Ovary (tissue), 9 donors: ENCODE data around the gene TNFRSF9. TPM values are rescaled to one million over a fixed set of nuclear protein-coding genes. Genes with fewer than 3 reads are reported as not detected.

Experiments
- DNase-seq, 5 donors: peaks; one replicate each; pipeline ENCODE4 v3.0.0-alpha.2; 2019 to 2020
- H3K27ac ChIP-seq, 2 donors: fragments of 200-600 bp; one replicate each; pipeline versions ENCODE4 v1.5.1 to v1.8.0; 2019 to 2022
- H3K27me3 ChIP-seq: fragments of 200-600 bp; one replicate; pipeline ENCODE4 v1.8.0; 2022
- H3K36me3 ChIP-seq: fragments of 200-600 bp; sonication (generic); one replicate; pipeline ENCODE4 v1.5.1; 2019
- H3K4me1 ChIP-seq: one replicate; pipeline ENCODE4 v1.8.1; 2013; ENCODE audit warnings: mild to moderate bottlenecking, moderate library complexity; ENCODE audit not compliant: insufficient read depth
- H3K4me3 ChIP-seq: fragments of 200-600 bp; sonication (generic); one replicate; pipeline ENCODE4 v1.5.1; 2017
- H3K9me3 ChIP-seq, 2 donors: fragments of 200-600 bp in 1 of 2; sonication (generic) in 1 of 2; one replicate each; pipeline versions ENCODE4 v1.5.1 to v1.8.1; 2013 to 2019; ENCODE audit warnings: mild to moderate bottlenecking in 1 of 2, moderate library complexity in 1 of 2
- EP300 ChIP-seq: sonication (generic); formaldehyde crosslinking; IDR thresholded peaks from one replicate; pipeline ENCODE4 v1.6.1; 2017; ENCODE audit warnings: antibody characterized with exemption
- POLR2A ChIP-seq: fragments of 450-650 bp; IDR thresholded peaks from one replicate; pipeline ENCODE4 v1.6.1; 2017; ENCODE audit warnings: antibody characterized with exemption, mild to moderate bottlenecking, moderate library complexity
- WGBS, 3 donors: extraction: QIAGEN DNeasy Blood & Tissue Kit in 1 of 3; methylation state at CpG; one replicate each; pipeline versions ENCODE4 v1.1.5 to v1.1.7; 2013 to 2017; 5-methylcytosine and 5-hydroxymethylcytosine counted together
- intact Hi-C, 4 donors: fragments of 100-400 bp; cut with DNase I; formaldehyde crosslinking; loops; one replicate each; pipeline versions ENCODE4 v1.11.0 to v1.15.1; 2022 to 2023
- polyA plus RNA-seq, 2 donors: library from polyadenylated mRNA; stranded (reverse); fragments of 200-250 nt in 1 of 2; fragments of 350-450 nt in 1 of 2; fragmentation: Illumina TruSeq in 1 of 2; extraction: RNeasy Lipid Tissue Mini Kit (QIAGEN cat#74804) in 1 of 2; gene quantifications; one replicate each; pipeline ENCODE4 v1.2.3, GENCODE V29; 2013 to 2014
- total RNA-seq, 7 donors: library from RNA; depleted of rRNA in 2 of 7; stranded (reverse); fragments of >200 nt in 2 of 7; fragmentation: NEBNext Ultra II Directional in 3 of 7; extraction: Animal tissue kit (Norgen Biotek cat#: 25700) in 3 of 7; gene quantifications; one replicate each; pipeline versions ENCODE4 v1.1.0 to v1.2.4, GENCODE V29; 2016 to 2023
- TF ChIP-seq, protein P1 (sequence below), 3 donors: fragments of 450-650 bp in 2 of 3; fragments of 200-600 bp in 1 of 3; IDR thresholded peaks; one replicate each; pipeline versions ENCODE4 v1.5.1 to v1.8.0; 2016 to 2022; ENCODE audit warnings: antibody characterized with exemption in 3 of 3, mild to moderate bottlenecking in 1 of 3
- donor health status: DM: no; HTN: no; CAD: no; lungs with moderate emphysema.
- donor health status: DM: no; HTN: no; CAD: no.
- donor health status: Bipolar disorder and iron deficiency.
- donor health status: DM: yes; HTN: yes; CAD: no.
- donor health status: DM: no; HTN: no; CAD: no.
- donor health status: DM: yes; HTN: yes; CAD: no.

Gene TNFRSF9
- total and polyA plus RNA-seq, 9 donors: 0.05 to 0.10 (median 0.08) TPM; not detected in 6

DNA sequence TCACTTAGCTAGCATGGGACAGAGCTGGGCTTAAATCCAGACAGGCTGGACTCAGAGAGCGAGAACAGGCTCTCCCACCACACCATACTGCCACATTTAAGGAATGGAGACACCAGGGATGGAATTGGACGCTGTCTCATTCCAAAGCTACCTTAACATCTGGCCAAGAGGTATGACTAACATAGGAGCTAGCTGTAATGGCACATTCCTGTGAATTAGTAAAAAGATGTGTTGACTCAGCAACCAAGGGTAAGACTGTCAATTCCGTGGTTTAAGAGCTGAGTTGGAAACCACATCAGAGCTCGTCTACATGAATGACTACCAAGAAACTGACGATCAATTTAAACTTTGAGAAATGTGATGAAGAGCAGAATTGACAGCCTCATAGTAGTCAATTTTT, 8.3 kb upstream of the TNFRSF9 start:
- DNase-seq: no peak
- H3K9me3 ChIP-seq: no peaks in the 10 kb centered on the region
- intact Hi-C loops: no loop called here
- 71 to 80% (median 77%) methylated on average over 5 of the region's 5 CpGs for WGBS, 3 donors
- H3K4me3 ChIP-seq: no peak overlapping the region
- no peaks in the 10 kb centered on the region for H3K27me3 ChIP-seq
- peaks cover 2% of the 10 kb centered on the region for H3K4me1 ChIP-seq
- no peaks in the 10 kb centered on the region for H3K36me3 ChIP-seq
- TF ChIP-seq EP300 (no peak), POLR2A (no peak)
- TF ChIP-seq, protein P1, sequence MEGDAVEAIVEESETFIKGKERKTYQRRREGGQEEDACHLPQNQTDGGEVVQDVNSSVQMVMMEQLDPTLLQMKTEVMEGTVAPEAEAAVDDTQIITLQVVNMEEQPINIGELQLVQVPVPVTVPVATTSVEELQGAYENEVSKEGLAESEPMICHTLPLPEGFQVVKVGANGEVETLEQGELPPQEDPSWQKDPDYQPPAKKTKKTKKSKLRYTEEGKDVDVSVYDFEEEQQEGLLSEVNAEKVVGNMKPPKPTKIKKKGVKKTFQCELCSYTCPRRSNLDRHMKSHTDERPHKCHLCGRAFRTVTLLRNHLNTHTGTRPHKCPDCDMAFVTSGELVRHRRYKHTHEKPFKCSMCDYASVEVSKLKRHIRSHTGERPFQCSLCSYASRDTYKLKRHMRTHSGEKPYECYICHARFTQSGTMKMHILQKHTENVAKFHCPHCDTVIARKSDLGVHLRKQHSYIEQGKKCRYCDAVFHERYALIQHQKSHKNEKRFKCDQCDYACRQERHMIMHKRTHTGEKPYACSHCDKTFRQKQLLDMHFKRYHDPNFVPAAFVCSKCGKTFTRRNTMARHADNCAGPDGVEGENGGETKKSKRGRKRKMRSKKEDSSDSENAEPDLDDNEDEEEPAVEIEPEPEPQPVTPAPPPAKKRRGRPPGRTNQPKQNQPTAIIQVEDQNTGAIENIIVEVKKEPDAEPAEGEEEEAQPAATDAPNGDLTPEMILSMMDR (IDR thresholded peaks at IDR 0.05): no peak
- no peak overlapping the region for H3K27ac ChIP-seq

DNA sequence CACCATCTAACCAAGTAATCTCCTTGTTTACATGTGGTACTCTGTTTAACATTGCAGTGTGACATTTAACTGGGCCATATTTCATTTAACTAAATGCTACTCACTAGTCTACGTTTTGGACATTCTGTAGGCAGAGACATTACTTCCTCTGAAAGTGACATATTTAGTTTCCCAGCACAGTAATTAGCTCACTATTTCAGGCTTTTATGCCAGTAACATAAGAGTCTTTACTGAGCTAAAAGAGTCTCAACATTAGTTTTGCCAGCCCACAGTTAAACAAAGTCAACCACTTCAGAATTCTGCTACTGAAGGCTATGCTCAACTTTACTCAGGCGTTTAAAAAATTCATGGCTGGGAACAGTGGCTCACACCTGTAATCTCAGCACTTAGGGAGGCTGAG, 2.6 kb upstream of the TNFRSF9 start:
- intact Hi-C loops: no loop called here
- peaks cover 3% of the 10 kb centered on the region for H3K4me1 ChIP-seq
- WGBS, 3 donors: 60 to 66% (median 62%) methylated on average over 2 of the region's 2 CpGs
- H3K27me3 ChIP-seq: no peaks in the 10 kb centered on the region
- H3K9me3 ChIP-seq: no peaks in the 10 kb centered on the region
- TF ChIP-seq POLR2A (no peak), EP300 (no peak)
- TF ChIP-seq, protein P1 (IDR thresholded peaks at IDR 0.05): no peak
- no peak overlapping the region for H3K27ac ChIP-seq
- H3K4me3 ChIP-seq: no peak overlapping the region
- DNase-seq: no peak
- no peaks in the 10 kb centered on the region for H3K36me3 ChIP-seq

DNA sequence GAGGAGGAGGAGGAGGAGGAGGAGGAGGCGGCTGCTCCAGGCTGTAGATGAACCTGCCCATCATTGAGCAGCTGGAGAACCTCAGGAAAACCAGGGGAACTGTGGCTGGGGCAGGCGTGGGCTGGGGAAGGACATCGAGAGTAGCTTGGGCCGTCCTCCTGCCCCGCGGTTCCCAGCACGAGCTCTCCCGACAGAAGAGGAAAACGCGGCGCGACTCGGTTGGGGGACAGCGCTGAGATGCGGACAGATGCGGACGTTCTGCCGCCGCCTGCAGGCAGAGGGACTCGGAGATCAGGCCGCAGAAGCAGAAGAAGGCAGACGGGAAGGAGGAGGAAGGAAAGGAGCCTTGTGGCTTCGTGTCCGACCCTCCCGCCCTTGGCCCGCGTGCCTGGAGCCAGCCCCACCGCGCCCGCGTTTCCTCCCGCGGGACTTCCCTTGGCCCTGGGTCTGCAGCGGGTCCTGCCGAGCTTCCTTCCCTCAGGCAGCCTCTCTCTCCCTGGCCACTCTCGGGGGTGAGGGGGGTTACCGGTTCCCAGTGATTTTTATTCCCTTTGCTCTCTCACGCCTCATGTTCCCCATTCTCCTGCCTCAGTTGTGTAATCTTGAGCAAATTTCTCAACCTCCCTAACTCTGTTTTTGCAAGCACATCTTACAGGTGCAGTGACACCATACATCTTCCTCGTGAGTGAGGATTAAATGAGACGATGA, 1.7 kb upstream of the TNFRSF9 start:
- Histone ChIP-seq H3K4me1 (peaks cover 3% of the 10 kb centered on the region), H3K36me3 (no peaks in the 10 kb centered on the region), H3K27me3 (no peaks in the 10 kb centered on the region), H3K27ac (no peak overlapping the region), H3K9me3 (no peaks in the 10 kb centered on the region), H3K4me3 (peak overlapping the region; percentile 4)
- WGBS, 3 donors: 7 to 8% (median 7%) methylated on average over 39 to 40 of the region's 40 CpGs
- TF ChIP-seq, protein P1 (IDR thresholded peaks at IDR 0.05): no peak
- TF ChIP-seq EP300: no peak
- TF ChIP-seq POLR2A: no peak
- intact Hi-C loops: no loop called here
- peak; percentile 35 to 65 (median 56) for DNase-seq

DNA sequence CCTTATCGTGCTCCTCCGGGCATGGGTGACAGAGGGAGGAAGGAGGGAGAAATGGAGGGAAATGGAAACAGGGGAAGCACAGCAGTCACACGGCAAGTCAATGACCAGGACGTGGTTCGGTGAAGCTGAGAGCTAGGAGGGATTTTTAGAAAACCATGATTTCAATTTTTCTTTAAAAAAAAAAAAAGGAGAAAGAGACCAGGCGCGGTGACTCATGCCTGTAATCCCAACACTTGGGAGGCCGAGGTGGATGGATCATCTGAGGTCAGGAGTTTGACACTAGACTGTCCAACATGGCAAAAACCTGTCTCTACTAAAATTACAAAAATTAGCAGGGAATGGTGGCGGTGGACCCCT, 776 bp upstream of the TNFRSF9 start:
- Histone ChIP-seq H3K27ac (no peak overlapping the region), H3K4me1 (peaks cover 3% of the 10 kb centered on the region), H3K36me3 (no peaks in the 10 kb centered on the region), H3K4me3 (no peak overlapping the region), H3K27me3 (no peaks in the 10 kb centered on the region), H3K9me3 (no peaks in the 10 kb centered on the region)
- intact Hi-C loops: no loop called here
- TF ChIP-seq, protein P1 (IDR thresholded peaks at IDR 0.05): no peak
- TF ChIP-seq POLR2A: no peak
- no peak for TF ChIP-seq EP300
- WGBS, 3 donors: 70 to 77% (median 74%) methylated on average over 9 of the region's 9 CpGs
- no peak for DNase-seq
